M059J (cell line): Measurements from ENCODE around the gene ATP13A5. TPM values are rescaled to one million over a fixed set of nuclear protein-coding genes. Genes with fewer than 3 reads are reported as not detected.

Experiments used
- DNase-seq: peaks from one replicate; pipeline ENCODE4 v3.0.0-alpha.2; 2012; ENCODE audit warnings: low read depth
- total RNA-seq: library from RNA; depleted of rRNA; stranded (reverse); fragments of >200 nt; shearing (Covaris generic); gene quantifications from 2 replicates; pipeline ENCODE4 v1.2.3, GENCODE V29; 2014; rRNA removed

Gene ATP13A5
- total RNA-seq, 1 experiment from 2014 or later = not detected

- no peak for DNase-seq
These were observed 116.6 kb downstream of the ATP13A5 start for GRCh38 chr3:193261970-193262369.

GRCh38 chr3:193253986-193254660, 124.4 kb downstream of the ATP13A5 start:
- no peak for DNase-seq

- no peak for DNase-seq
These were observed 128.1 kb downstream of the ATP13A5 start for GRCh38 chr3:193250492-193250891.

- DNase-seq = no peak
These were observed 129.6 kb downstream of the ATP13A5 start for GRCh38 chr3:193248848-193249468.

GRCh38 chr3:193243571-193243970, 135.0 kb downstream of the ATP13A5 start:
- DNase-seq = no peak

GRCh38 chr3:193241716-193242115, 136.8 kb downstream of the ATP13A5 start:
- DNase-seq = no peak

GRCh38 chr3:193240850-193241706, 137.5 kb downstream of the ATP13A5 start, which contains the start of gene PLAAT1:
TSS of gene PLAAT1 (plus strand) at chr3:193241222. CDS start at chr3:193255651, 14,429 bp downstream.
- peak; percentile 72 for DNase-seq

GRCh38 chr3:193240436-193240849, 138.1 kb downstream of the ATP13A5 start:
- DNase-seq = no peak

GRCh38 chr3:193237030-193237429, 141.5 kb downstream of the ATP13A5 start:
- no peak for DNase-seq

GRCh38 chr3:193236599-193236998, 142.0 kb downstream of the ATP13A5 start:
- no peak for DNase-seq

GRCh38 chr3:193231201-193231600, 147.4 kb downstream of the ATP13A5 start:
- DNase-seq = no peak

- DNase-seq = no peak
These were observed 147.9 kb downstream of the ATP13A5 start for GRCh38 chr3:193230610-193231009.

GRCh38 chr3:193229851-193230420, 148.6 kb downstream of the ATP13A5 start:
- no peak for DNase-seq

GRCh38 chr3:193228206-193228605, 150.3 kb downstream of the ATP13A5 start:
- no peak for DNase-seq

GRCh38 chr3:193225302-193226125, 153.0 kb downstream of the ATP13A5 start:
- no peak for DNase-seq

Other genes with a start within 250 kb of the ATP13A5 start
- 4.8 and 7.1 TPM in 2 replicates for gene PLAAT1, start 137.5 kb downstream of the ATP13A5 start, total RNA-seq
- 0.10 TPM in 1 of 2 replicates, not detected in the other for gene ATP13A4, start 176.1 kb upstream of the ATP13A5 start, total RNA-seq
- 37.2 and 54.8 TPM in 2 replicates for gene OPA1, start 214.5 kb upstream of the ATP13A5 start, total RNA-seq